ENCODE results near the gene SORT1. TPM values are rescaled to one million over a fixed set of nuclear protein-coding genes. Genes with fewer than 3 reads are reported as not detected.

SORT1 gene
- total and polyA plus RNA-seq, 10 donors: 2.0 to 63.9 (median 35.0) TPM

DNA sequence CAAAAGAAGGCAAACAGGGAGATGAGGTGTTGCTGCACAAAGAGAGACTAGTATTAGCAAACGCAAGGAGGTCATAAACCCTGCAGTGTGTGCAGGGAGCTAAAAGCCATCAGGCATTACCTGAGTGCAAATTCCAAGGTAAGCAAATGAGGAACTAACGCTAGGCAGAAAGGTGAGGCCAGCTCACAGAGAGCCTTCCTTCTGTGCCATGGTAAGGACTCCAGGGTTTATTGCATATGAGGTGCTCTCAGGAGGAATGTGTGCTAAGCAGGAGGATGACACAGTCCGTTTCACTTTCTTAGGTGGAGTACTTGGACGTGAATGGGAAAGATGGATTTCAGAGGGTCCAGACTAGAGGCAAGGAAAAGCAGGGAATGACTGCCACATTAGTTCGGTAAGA lies 46.3 kb downstream of the SORT1 start:
- peaks cover 0 to 86% (median 0%) of the 10 kb centered on the region in 6 donors for H3K36me3 ChIP-seq
- WGBS, 5 donors: 86 to 98% (median 95%) methylated on average over 5 of the region's 5 CpGs
- intact Hi-C loops (cut with DNase I; ENCODE audit: low total_unique reads): no loop called here
- no peaks in the 10 kb centered on the region for H3K9me3 ChIP-seq
- peaks cover 0 to 8% (median 0%) of the 10 kb centered on the region in 6 donors for H3K4me1 ChIP-seq
- H3K27me3 ChIP-seq (replicated peaks in 1 of 7): no peaks in the 10 kb centered on the region
- DNase-seq: no peak
- no peak for TF ChIP-seq POLR2A (IDR thresholded peaks at IDR 0.05)
- no peak for TF ChIP-seq CTCF (IDR thresholded peaks at IDR 0.05 in 8 of 11, conservative IDR thresholded peaks at IDR 0.05 in 3 of 11)
- no peak for TF ChIP-seq POLR2AphosphoS5 (IDR thresholded peaks at IDR 0.05)
- H3K27ac ChIP-seq: no peak overlapping the region
- H3K4me3 ChIP-seq: no peak overlapping the region

- no peak for DNase-seq
- H3K27me3 ChIP-seq (replicated peaks in 1 of 7): no peaks in the 10 kb centered on the region
- intact Hi-C loops (cut with DNase I; ENCODE audit: low total_unique reads): no loop called here
- H3K4me3 ChIP-seq: no peak overlapping the region
- peaks cover 0 to 8% (median 0%) of the 10 kb centered on the region in 6 donors for H3K4me1 ChIP-seq
- peaks cover 0 to 94% (median 0%) of the 10 kb centered on the region in 6 donors for H3K36me3 ChIP-seq
- 95 to 100% (median 98%) methylated on average over 1 of the region's 1 CpG for whole genome bisulfite sequencing, 5 donors
- H3K9me3 ChIP-seq: no peaks in the 10 kb centered on the region
- H3K27ac ChIP-seq: no peak overlapping the region
- TF ChIP-seq CTCF (IDR thresholded peaks at IDR 0.05 in 8 of 11, conservative IDR thresholded peaks at IDR 0.05 in 3 of 11) (no peak), POLR2A (IDR thresholded peaks at IDR 0.05) (no peak), POLR2AphosphoS5 (IDR thresholded peaks at IDR 0.05) (no peak)
Observed at GRCh38 chr1:109350655-109351054, 47.1 kb downstream of the SORT1 start.

- Histone ChIP-seq H3K27ac (no peak overlapping the region), H3K9me3 (no peaks in the 10 kb centered on the region), H3K4me3 (no peak overlapping the region), H3K4me1 (peaks cover 0 to 8% (median 0%) of the 10 kb centered on the region in 6 donors), H3K36me3 (peaks cover 0 to 99% (median 0%) of the 10 kb centered on the region in 6 donors), H3K27me3 (replicated peaks in 1 of 7) (no peaks in the 10 kb centered on the region)
- intact Hi-C loops (cut with DNase I; ENCODE audit: low total_unique reads): no loop called here
- DNase-seq: no peak
- 87 to 94% (median 92%) methylated on average over 4 of the region's 4 CpGs for WGBS, 5 donors
- TF ChIP-seq POLR2A (IDR thresholded peaks at IDR 0.05): no peak
- TF ChIP-seq POLR2AphosphoS5 (IDR thresholded peaks at IDR 0.05): no peak
- no peak for TF ChIP-seq CTCF (IDR thresholded peaks at IDR 0.05 in 8 of 11, conservative IDR thresholded peaks at IDR 0.05 in 3 of 11)
Observed at GRCh38 chr1:109350182-109350581, 47.5 kb downstream of the SORT1 start.

DNA sequence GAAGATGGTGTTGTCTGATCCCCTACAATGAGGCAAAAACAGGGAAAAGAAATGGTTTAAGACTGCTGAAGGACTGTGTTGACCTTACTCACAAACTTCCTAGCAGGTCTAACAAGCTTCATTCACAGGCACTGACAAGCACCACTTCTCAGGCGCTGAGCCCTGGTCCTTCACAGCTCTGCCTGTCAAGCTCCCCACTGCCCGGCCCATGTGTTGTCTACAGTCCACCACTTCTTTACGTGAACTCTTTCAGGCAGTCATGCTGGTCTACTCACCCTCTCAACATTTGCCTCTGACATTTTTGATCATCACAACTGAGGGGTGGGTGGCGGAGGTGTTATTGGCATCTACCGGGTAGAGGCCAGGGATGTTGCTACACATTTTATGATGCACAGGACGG lies 50.2 kb downstream of the SORT1 start:
- WGBS, 5 donors: 90 to 94% (median 93%) methylated on average over 6 of the region's 6 CpGs
- no peak for TF ChIP-seq POLR2A (IDR thresholded peaks at IDR 0.05)
- no peak for TF ChIP-seq CTCF (IDR thresholded peaks at IDR 0.05 in 8 of 11, conservative IDR thresholded peaks at IDR 0.05 in 3 of 11)
- TF ChIP-seq POLR2AphosphoS5 (IDR thresholded peaks at IDR 0.05): no peak
- Histone ChIP-seq H3K4me1 (peaks cover 0 to 9% (median 0%) of the 10 kb centered on the region in 6 donors), H3K4me3 (no peak overlapping the region), H3K27me3 (replicated peaks in 1 of 7) (no peaks in the 10 kb centered on the region), H3K27ac (no peak overlapping the region), H3K9me3 (no peaks in the 10 kb centered on the region), H3K36me3 (peaks cover 0 to 91% (median 2%) of the 10 kb centered on the region in 6 donors)
- intact Hi-C loops (cut with DNase I; ENCODE audit: low total_unique reads): no loop called here
- DNase-seq: no peak
